Left kidney (tissue), 2 donors: ENCODE data around the gene NOC4L. TPM values are rescaled to one million over a fixed set of nuclear protein-coding genes. Genes with fewer than 3 reads are reported as not detected.

Source experiments
- DNase-seq: peaks from one replicate; pipeline ENCODE4 v3.0.0-alpha.2; 2013
- polyA plus RNA-seq: library from polyadenylated mRNA; unstranded; fragments of 120-200 nt; gene quantifications from one replicate; pipeline ENCODE4 v1.2.1, GENCODE V29; 2013; ENCODE audit not compliant: insufficient read length

The NOC4L gene
- polyA plus RNA-seq, 1 donor = 11.9 TPM

- no peak for DNase-seq
Measured at GRCh38 chr12:132156573-132157325, 12.5 kb downstream of the NOC4L start.

GRCh38 chr12:132157733-132158409, 13.6 kb downstream of the NOC4L start:
- DNase-seq = no peak

- DNase-seq = no peak
Measured at GRCh38 chr12:132158677-132159554, 14.7 kb downstream of the NOC4L start.

- DNase-seq = no peak
Measured at GRCh38 chr12:132159555-132160003, 15.3 kb downstream of the NOC4L start.

GRCh38 chr12:132160016-132160415, 15.8 kb downstream of the NOC4L start:
- DNase-seq = no peak

GRCh38 chr12:132160601-132161035, 16.4 kb downstream of the NOC4L start:
- no peak for DNase-seq

GRCh38 chr12:132161036-132161781, 17.0 kb downstream of the NOC4L start:
- no peak for DNase-seq

GRCh38 chr12:132161796-132162507, 17.7 kb downstream of the NOC4L start:
- no peak for DNase-seq

GRCh38 chr12:132162508-132163031, 18.3 kb downstream of the NOC4L start:
- no peak for DNase-seq

GRCh38 chr12:132163041-132163910, 19.0 kb downstream of the NOC4L start:
- DNase-seq = no peak

GRCh38 chr12:132163911-132164288, 19.6 kb downstream of the NOC4L start:
- DNase-seq = no peak

GRCh38 chr12:132164426-132164825, 20.2 kb downstream of the NOC4L start:
- DNase-seq = no peak

- DNase-seq = no peak
Measured at GRCh38 chr12:132165584-132165983, 21.3 kb downstream of the NOC4L start.

- DNase-seq = no peak
Measured at GRCh38 chr12:132166093-132166492, 21.8 kb downstream of the NOC4L start.

GRCh38 chr12:132166801-132167591, 22.7 kb downstream of the NOC4L start:
- DNase-seq = no peak

GRCh38 chr12:132167611-132168310, 23.5 kb downstream of the NOC4L start:
- no peak for DNase-seq

GRCh38 chr12:132168311-132169031, 24.2 kb downstream of the NOC4L start:
- no peak for DNase-seq

GRCh38 chr12:132169376-132169775, 25.1 kb downstream of the NOC4L start:
- DNase-seq = no peak
